ENCODE data around the gene ARHGAP26. TPM values are rescaled to one million over a fixed set of nuclear protein-coding genes. Genes with fewer than 3 reads are reported as not detected.

The ARHGAP26 gene
- total and polyA plus RNA-seq, 2 experiments from 2014 or later: 9.5 to 16.8 TPM

DNA sequence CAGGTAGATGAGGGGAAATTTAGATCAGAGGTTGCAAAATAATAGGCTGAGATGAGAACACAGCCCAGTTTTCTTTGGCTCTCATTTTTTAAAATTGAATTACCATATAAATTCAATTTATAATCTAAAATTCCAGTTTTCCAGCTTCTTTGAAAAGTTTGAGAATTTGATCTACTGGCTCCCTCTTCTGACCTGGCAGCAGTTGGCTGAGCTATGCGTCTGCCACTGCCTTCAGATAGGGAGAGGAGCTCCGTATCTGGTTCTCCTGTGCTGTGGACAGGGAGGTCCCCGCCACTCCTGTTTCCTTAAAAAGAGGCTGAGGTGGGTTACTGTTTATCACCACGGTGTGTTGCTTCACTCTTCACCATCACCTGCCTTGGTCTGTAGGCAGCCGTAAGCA, 103.7 kb downstream of the ARHGAP26 start (continued):
- TF ChIP-seq, protein P1, sequence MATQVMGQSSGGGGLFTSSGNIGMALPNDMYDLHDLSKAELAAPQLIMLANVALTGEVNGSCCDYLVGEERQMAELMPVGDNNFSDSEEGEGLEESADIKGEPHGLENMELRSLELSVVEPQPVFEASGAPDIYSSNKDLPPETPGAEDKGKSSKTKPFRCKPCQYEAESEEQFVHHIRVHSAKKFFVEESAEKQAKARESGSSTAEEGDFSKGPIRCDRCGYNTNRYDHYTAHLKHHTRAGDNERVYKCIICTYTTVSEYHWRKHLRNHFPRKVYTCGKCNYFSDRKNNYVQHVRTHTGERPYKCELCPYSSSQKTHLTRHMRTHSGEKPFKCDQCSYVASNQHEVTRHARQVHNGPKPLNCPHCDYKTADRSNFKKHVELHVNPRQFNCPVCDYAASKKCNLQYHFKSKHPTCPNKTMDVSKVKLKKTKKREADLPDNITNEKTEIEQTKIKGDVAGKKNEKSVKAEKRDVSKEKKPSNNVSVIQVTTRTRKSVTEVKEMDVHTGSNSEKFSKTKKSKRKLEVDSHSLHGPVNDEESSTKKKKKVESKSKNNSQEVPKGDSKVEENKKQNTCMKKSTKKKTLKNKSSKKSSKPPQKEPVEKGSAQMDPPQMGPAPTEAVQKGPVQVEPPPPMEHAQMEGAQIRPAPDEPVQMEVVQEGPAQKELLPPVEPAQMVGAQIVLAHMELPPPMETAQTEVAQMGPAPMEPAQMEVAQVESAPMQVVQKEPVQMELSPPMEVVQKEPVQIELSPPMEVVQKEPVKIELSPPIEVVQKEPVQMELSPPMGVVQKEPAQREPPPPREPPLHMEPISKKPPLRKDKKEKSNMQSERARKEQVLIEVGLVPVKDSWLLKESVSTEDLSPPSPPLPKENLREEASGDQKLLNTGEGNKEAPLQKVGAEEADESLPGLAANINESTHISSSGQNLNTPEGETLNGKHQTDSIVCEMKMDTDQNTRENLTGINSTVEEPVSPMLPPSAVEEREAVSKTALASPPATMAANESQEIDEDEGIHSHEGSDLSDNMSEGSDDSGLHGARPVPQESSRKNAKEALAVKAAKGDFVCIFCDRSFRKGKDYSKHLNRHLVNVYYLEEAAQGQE (IDR thresholded peaks at IDR 0.05; ENCODE audit: unreplicated experiment): no peak
- TF ChIP-seq ZNF114 (CRISPR knock-in tag; IDR thresholded peaks at IDR 0.05): no peak

- no peak overlapping the region for H3K4me2 ChIP-seq
- TF ChIP-seq EZH2phosphoT487 (IDR thresholded peaks at IDR 0.05; ENCODE audit: unreplicated experiment): no peak
- no peak for TF ChIP-seq CREB1 (CRISPR knock-in tag; IDR thresholded peaks at IDR 0.05; ENCODE audit: low read depth)
- TF ChIP-seq ZNF462 (CRISPR knock-in tag; IDR thresholded peaks at IDR 0.05): no peak
- TF ChIP-seq ZNF331 (CRISPR knock-in tag; IDR thresholded peaks at IDR 0.05; ENCODE audit: low read depth): no peak
- no peak for TF ChIP-seq EZH2 (IDR thresholded peaks at IDR 0.05; ENCODE audit: low read depth, unreplicated experiment)
- TF ChIP-seq, protein P1 (IDR thresholded peaks at IDR 0.05; ENCODE audit: unreplicated experiment): no peak
- TF ChIP-seq, protein P2, sequence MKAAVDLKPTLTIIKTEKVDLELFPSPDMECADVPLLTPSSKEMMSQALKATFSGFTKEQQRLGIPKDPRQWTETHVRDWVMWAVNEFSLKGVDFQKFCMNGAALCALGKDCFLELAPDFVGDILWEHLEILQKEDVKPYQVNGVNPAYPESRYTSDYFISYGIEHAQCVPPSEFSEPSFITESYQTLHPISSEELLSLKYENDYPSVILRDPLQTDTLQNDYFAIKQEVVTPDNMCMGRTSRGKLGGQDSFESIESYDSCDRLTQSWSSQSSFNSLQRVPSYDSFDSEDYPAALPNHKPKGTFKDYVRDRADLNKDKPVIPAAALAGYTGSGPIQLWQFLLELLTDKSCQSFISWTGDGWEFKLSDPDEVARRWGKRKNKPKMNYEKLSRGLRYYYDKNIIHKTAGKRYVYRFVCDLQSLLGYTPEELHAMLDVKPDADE (IDR thresholded peaks at IDR 0.05): no peak
- TF ChIP-seq JUNB (IDR thresholded peaks at IDR 0.05; ENCODE audit: unreplicated experiment): no peak
- no peak for TF ChIP-seq NANOG (IDR thresholded peaks at IDR 0.05; ENCODE audit: borderline replicate concordance)
- TF ChIP-seq POLR2AphosphoS5 (IDR thresholded peaks at IDR 0.05; ENCODE audit: low read depth): no peak
- no peak for TF ChIP-seq STAT1 (IDR thresholded peaks at IDR 0.05; ENCODE audit: unreplicated experiment)
Observed at GRCh38 chr5:142874540-142874939, 104.4 kb downstream of the ARHGAP26 start.

More at GRCh38 chr5:142874540-142874939, 104.4 kb downstream of the ARHGAP26 start:
- Histone ChIP-seq H3K27ac (ENCODE audit: low read depth) (no peak overlapping the region), H3K9me2 (ENCODE audit: insufficient read depth) (no peaks in the 10 kb centered on the region), H3K36me3 (ENCODE audit: insufficient read depth) (no peaks in the 10 kb centered on the region), H3K4me3 (no peak overlapping the region), H3K79me2 (replicated peaks; ENCODE audit: insufficient read depth) (0 out of 2 replicates have a peak, but pooled peaks cover 3% of the 10 kb centered on the region), H3K27me3 (ENCODE audit: insufficient read depth) (no peaks in the 10 kb centered on the region), H3F3A (replicated peaks; ENCODE audit: low read depth) (no peaks in the 10 kb centered on the region), H3K4me1 (ENCODE audit: insufficient read depth) (peaks cover 29% of the 10 kb centered on the region), H2AFZ (no peak overlapping the region), H4K20me1 (replicated peaks; ENCODE audit: insufficient read depth) (no peaks in the 10 kb centered on the region)
- Mint-ChIP-seq H3K9me3 (no peaks in the 10 kb centered on the region), H3K36me3 (ENCODE audit: low read depth) (no peaks in the 10 kb centered on the region), H3K4me3 (no peak overlapping the region), H3K27ac (no peak overlapping the region), H3K27me3 (ENCODE audit: insufficient read depth, low read depth, poor library complexity) (peaks cover 5% of the 10 kb centered on the region), H3K4me1 (peaks cover 33% of the 10 kb centered on the region)
- no peak for ATAC-seq
- DNase-seq (ENCODE audit: low spot score): no peak

All from GM23338 (cell line).